B cell (primary cell): ENCODE results near the gene TYROBP. TPM values are rescaled to one million over a fixed set of nuclear protein-coding genes. Genes with fewer than 3 reads are reported as not detected.
A peak's percentile ranks its signal among the peaks of the same experiment; 100 is the strongest.

Source experiments
- ATAC-seq: fragments of 200-7000 bp; cut with Tn5 transposase; one replicate; pipeline ENCODE4 v1.10.0; 2021; ENCODE audit warnings: low read depth, mild to moderate bottlenecking, moderate number of reproducible peaks, moderate library complexity
- CTCF ChIA-PET: fragments of 350-600 bp; sonication (Branson Sonifier 250); formaldehyde crosslinking; loops from one replicate; lab custom pipeline; 2021; ENCODE audit warnings: antibody characterized with exemption, inconsistent platforms; lab: Charles Lee
- POLR2A ChIA-PET: fragments of 350-600 bp; sonication (Branson Sonifier 250); formaldehyde crosslinking; loops from one replicate; lab custom pipeline; 2021; ENCODE audit warnings: antibody characterized with exemption; lab: Charles Lee
- DNase-seq: peaks from one replicate; pipeline ENCODE4 v3.0.0; 2013
- H2AFZ ChIP-seq: 2 replicates; pipeline ENCODE4 v1.6.1; 2012; ENCODE audit warnings: mild to moderate bottlenecking, low read depth, low read length; ENCODE audit not compliant: insufficient read depth, poor library complexity, severe bottlenecking
- H3K27ac ChIP-seq, 2 donors: 1 replicate in 1 of 2; 2 replicates in 1 of 2; pipeline ENCODE4 v1.5.1; 2012 to 2013; ENCODE audit warnings: low read length in 2 of 2, mild to moderate bottlenecking in 2 of 2, moderate library complexity in 1 of 2
- H3K27me3 ChIP-seq, 4 experiments: fragments of 200-600 bp in 1 of 4; sonication (generic) in 1 of 4; replicated peaks in 1 of 4; 1 replicate in 2 of 4; 2 replicates in 2 of 4; pipeline versions ENCODE4 v1.6.1 to v1.7.0; 2013 to 2016; ENCODE audit warnings: low read length in 3 of 4, mild to moderate bottlenecking in 2 of 4, mixed read lengths in 1 of 4, moderate library complexity in 1 of 4; ENCODE audit not compliant: insufficient read depth in 4 of 4, control insufficient read depth in 3 of 4; ENCODE audit errors: control extremely low read depth in 1 of 4
- H3K36me3 ChIP-seq, 2 experiments: replicated peaks in 1 of 2; 1 replicate in 1 of 2; 2 replicates in 1 of 2; pipeline versions ENCODE4 v1.6.1 to v1.7.1; 2013; ENCODE audit warnings: low read length in 1 of 2; ENCODE audit not compliant: insufficient read depth in 2 of 2, control insufficient read depth in 1 of 2; ENCODE audit errors: control extremely low read depth in 1 of 2, extremely low read depth in 1 of 2
- H3K4me1 ChIP-seq, 2 donors: fragments of 200-600 bp in 1 of 2; sonication (generic) in 1 of 2; 1 replicate in 1 of 2; 2 replicates in 1 of 2; pipeline versions ENCODE4 v1.5.1 to v1.6.1; 2013 to 2017; ENCODE audit warnings: low read length in 2 of 2; ENCODE audit not compliant: control insufficient read depth in 2 of 2, insufficient read depth in 2 of 2
- H3K4me2 ChIP-seq: replicated peaks from 2 replicates; pipeline ENCODE3; 2012; ENCODE audit warnings: mild to moderate bottlenecking, low read depth, low read length; ENCODE audit not compliant: poor library complexity, severe bottlenecking
- H3K4me3 ChIP-seq, 5 experiments: fragments of 200-600 bp in 1 of 5; sonication (generic) in 1 of 5; 1 replicate in 3 of 5; 2 replicates in 2 of 5; pipeline versions ENCODE4 v1.5.1 to v1.7.0; 2011 to 2016; ENCODE audit warnings: low read length in 4 of 5, mild to moderate bottlenecking in 4 of 5, low read depth in 2 of 5, control low read depth in 1 of 5, moderate library complexity in 1 of 5; ENCODE audit not compliant: insufficient read depth in 1 of 5; ENCODE audit errors: control extremely low read depth in 1 of 5, extremely low read depth in 1 of 5
- H3K79me2 ChIP-seq: fragments of 200-600 bp; sonication (generic); one replicate; pipeline ENCODE4 v1.6.0; 2016; ENCODE audit warnings: low read length; ENCODE audit not compliant: control insufficient read depth, insufficient read depth
- H3K9ac ChIP-seq: fragments of 200-600 bp; sonication (generic); 2 replicates; pipeline ENCODE4 v1.6.1; 2017; ENCODE audit warnings: mild to moderate bottlenecking, low read length, moderate library complexity
- H3K9me3 ChIP-seq, 3 donors: one replicate each; pipeline versions ENCODE4 v1.6.1 to v1.7.1; 2013; ENCODE audit warnings: low read length in 2 of 3; ENCODE audit not compliant: control insufficient read depth in 2 of 3, insufficient read depth in 1 of 3; ENCODE audit errors: control extremely low read depth in 1 of 3
- H4K20me1 ChIP-seq: 2 replicates; pipeline ENCODE4 v1.6.0; 2012; ENCODE audit warnings: mild to moderate bottlenecking, low read length; ENCODE audit not compliant: insufficient read depth, control insufficient read depth, poor library complexity, severe bottlenecking
- H3K27ac Mint-ChIP-seq: one replicate; pipeline ENCODE4 v1.8.0; 2021; ENCODE audit warnings: mixed read lengths
- H3K27me3 Mint-ChIP-seq: one replicate; pipeline ENCODE4 v1.8.0; 2021; ENCODE audit warnings: mixed read lengths
- H3K4me1 Mint-ChIP-seq: one replicate; pipeline ENCODE4 v1.8.0; 2021; ENCODE audit warnings: mixed read lengths
- H3K4me3 Mint-ChIP-seq: one replicate; pipeline ENCODE4 v1.8.0; 2021; ENCODE audit warnings: mixed read lengths
- H3K9me3 Mint-ChIP-seq: one replicate; pipeline ENCODE4 v1.8.0; 2022; ENCODE audit warnings: mixed read lengths; ENCODE audit not compliant: insufficient read depth
- CTCF ChIP-seq: fragments of 200-600 bp; IDR thresholded peaks from one replicate; pipeline ENCODE4 v1.8.0; 2022; ENCODE audit warnings: antibody characterized with exemption, mild to moderate bottlenecking
- EZH2 ChIP-seq: IDR thresholded peaks from 2 replicates; pipeline ENCODE4 v1.6.1; 2012; ENCODE audit warnings: borderline replicate concordance, low read depth, mild to moderate bottlenecking, moderate library complexity, low read length; ENCODE audit not compliant: insufficient read depth, poor library complexity, severe bottlenecking
- WGBS: methylation state at CpG from one replicate; pipeline ENCODE4 v1.1.5; 2013; ENCODE audit warnings: missing lambda C conversion rate; ENCODE audit not compliant: insufficient coverage; 5-methylcytosine and 5-hydroxymethylcytosine counted together
- intact Hi-C: fragments of 100-400 bp; cut with micrococcal nuclease; formaldehyde crosslinking; loops from one replicate; pipeline ENCODE4 v1.10.0; 2022
- polyA plus RNA-seq: library from polyadenylated mRNA; depleted of rRNA; stranded (reverse); fragments of >200 nt; gene quantifications from 2 replicates; pipeline ENCODE4 v1.2.3, GENCODE V29; 2012
- total RNA-seq, 2 donors: library from RNA; stranded (reverse); fragments of 120-200 nt in 1 of 2; gene quantifications; 1 replicate in 1 of 2; 2 replicates in 1 of 2; pipeline versions ENCODE4 v1.2.3 to v1.2.4, GENCODE V29; 2013 to 2022

Gene TYROBP
- total and polyA plus RNA-seq, 2 donors (not counting 1 experiment from before 2014, with no cell fraction given) = 2.7 to 25.6 TPM

GRCh38 chr19:35932291-35932936, 24.3 kb upstream of the TYROBP start:
- Histone ChIP-seq H3K79me2 (no peaks in the 10 kb centered on the region), H3K9ac (no peak overlapping the region), H3K27ac (peak overlapping the region; percentile 25 to 57), H3K9me3 (no peaks in the 10 kb centered on the region), H3K4me3 (no peak overlapping the region), H3K27me3 (peaks cover 0 to 16% (median 3%) of the 10 kb centered on the region in 4 experiments), H2AFZ (peak overlapping the region; percentile 57), H3K4me2 (peak overlapping the region; percentile 52), H4K20me1 (no peaks in the 10 kb centered on the region), H3K36me3 (no peaks in the 10 kb centered on the region), H3K4me1 (peaks cover 49 to 63% of the 10 kb centered on the region in 2 donors)
- intact Hi-C loops = no loop called here
- H3K27me3 Mint-ChIP-seq = peaks cover 5% of the 10 kb centered on the region
- WGBS = 77% methylated on average over 5 of the region's 7 CpGs
- TF ChIP-seq EZH2 = no peak
- no peak for TF ChIP-seq CTCF
- ChIA-PET POLR2A (interaction anchor here (0.6 to 1.3 kb wide), 2 partner anchors 51 to 205 kb away, joined by 3 to 5 read pairs; no protein-coding TSS in a partner anchor), CTCF (interaction anchor here (0.6 to 8.0 kb wide), 8 partner anchors 29 to 240 kb away, joined by 3 to 168 read pairs (median 3); no protein-coding TSS in a partner anchor)
- peak overlapping the region; percentile 86 for H3K27ac Mint-ChIP-seq
- H3K4me1 Mint-ChIP-seq = peaks cover 42% of the 10 kb centered on the region
- H3K9me3 Mint-ChIP-seq = no peaks in the 10 kb centered on the region
- ATAC-seq (no peak), DNase-seq (no peak)
- H3K4me3 Mint-ChIP-seq = no peak overlapping the region

- Histone ChIP-seq H4K20me1 (no peaks in the 10 kb centered on the region), H3K4me1 (peaks cover 44 to 59% of the 10 kb centered on the region in 2 donors), H3K4me2 (peak overlapping the region; percentile 52), H3K27me3 (peaks cover 0 to 13% (median 3%) of the 10 kb centered on the region in 4 experiments), H3K4me3 (no peak overlapping the region), H3K79me2 (no peaks in the 10 kb centered on the region), H3K27ac (peak overlapping the region; percentile 25 to 57), H3K9me3 (no peaks in the 10 kb centered on the region), H2AFZ (peak overlapping the region; percentile 57), H3K36me3 (no peaks in the 10 kb centered on the region), H3K9ac (no peak overlapping the region)
- Mint-ChIP-seq H3K27me3 (peaks cover 5% of the 10 kb centered on the region), H3K4me1 (peaks cover 42% of the 10 kb centered on the region), H3K27ac (peak overlapping the region; percentile 86), H3K9me3 (no peaks in the 10 kb centered on the region), H3K4me3 (peak overlapping the region; percentile 77)
- WGBS = 17% methylated on average over 5 of the region's 9 CpGs
- DNase-seq (no peak), ATAC-seq (no peak)
- TF ChIP-seq CTCF (peak; percentile 60), EZH2 (no peak)
- intact Hi-C loops = loop anchor here (1.0 kb wide), 8 partner anchors 32 to 239 kb away; partner anchors contain the start of genes LIN37, NFKBID, PROSER3 and SDHAF1
- ChIA-PET CTCF (interaction anchor here (0.6 to 8.0 kb wide), 9 partner anchors 23 to 50 kb away, joined by 3 to 168 read pairs (median 4); partner anchors contain the start of genes NFKBID and TYROBP), POLR2A (interaction anchor here (0.6 to 3.5 kb wide), 6 partner anchors 28 to 206 kb away, joined by 3 to 34 read pairs (median 4); partner anchors contain the start of gene NFKBID)
Observed at GRCh38 chr19:35931874-35932202, 23.7 kb upstream of the TYROBP start.
